ENCODE results near the gene RBM19.

RBM19 gene

GRCh38 chr12:113796066-113796827 lies 169.9 kb downstream of the RBM19 start:
- DNase-seq: no peak

- DNase-seq: no peak
Measured at GRCh38 chr12:113795445-113795844, 170.7 kb downstream of the RBM19 start.

- no peak for DNase-seq
Measured at GRCh38 chr12:113794774-113795173, 171.4 kb downstream of the RBM19 start.

GRCh38 chr12:113793250-113793649 lies 172.9 kb downstream of the RBM19 start:
- DNase-seq: no peak

- DNase-seq: no peak
Measured at GRCh38 chr12:113792450-113792849, 173.7 kb downstream of the RBM19 start.

GRCh38 chr12:113788020-113788856 lies 177.9 kb downstream of the RBM19 start:
- no peak for DNase-seq

- no peak for DNase-seq
Measured at GRCh38 chr12:113786107-113786506, 180.0 kb downstream of the RBM19 start.

- DNase-seq: no peak
Measured at GRCh38 chr12:113783811-113784210, 182.3 kb downstream of the RBM19 start.

GRCh38 chr12:113782873-113783272 lies 183.3 kb downstream of the RBM19 start:
- DNase-seq: no peak

GRCh38 chr12:113781415-113782198 lies 184.5 kb downstream of the RBM19 start:
- no peak for DNase-seq

- no peak for DNase-seq
Measured at GRCh38 chr12:113779774-113780173, 186.4 kb downstream of the RBM19 start.

- DNase-seq: no peak
Measured at GRCh38 chr12:113778432-113779132, 187.5 kb downstream of the RBM19 start.

- DNase-seq: no peak
Measured at GRCh38 chr12:113777751-113778150, 188.4 kb downstream of the RBM19 start.

- no peak for DNase-seq
Measured at GRCh38 chr12:113776536-113776935, 189.6 kb downstream of the RBM19 start.

- DNase-seq: no peak
Measured at GRCh38 chr12:113774526-113774925, 191.6 kb downstream of the RBM19 start.

GRCh38 chr12:113772505-113773030 lies 193.6 kb downstream of the RBM19 start:
- DNase-seq: no peak

GRCh38 chr12:113770389-113770865 lies 195.7 kb downstream of the RBM19 start:
- DNase-seq: no peak

- no peak for DNase-seq
Measured at GRCh38 chr12:113769305-113769704, 196.8 kb downstream of the RBM19 start.

GRCh38 chr12:113768850-113769249 lies 197.3 kb downstream of the RBM19 start:
- no peak for DNase-seq

- DNase-seq: no peak
Measured at GRCh38 chr12:113766879-113767878, 198.9 kb downstream of the RBM19 start.
